ENCODE results near the gene FUNDC1. TPM values are rescaled to one million over a fixed set of nuclear protein-coding genes. Genes with fewer than 3 reads are reported as not detected.

The FUNDC1 gene
- 19.1 TPM for total RNA-seq

GRCh38 chrX:44542567-44543325 lies at the start of gene FUNDC1:
Gene FUNDC1, minus strand, starts transcription at chrX:44542859. Its CDS starts 27 bp downstream, at chrX:44542832.

Other genes with a start within 250 kb of the FUNDC1 start
- 8.1 TPM for gene EFHC2, start 199.2 kb downstream of the FUNDC1 start, total RNA-seq

Measured in diencephalon (tissue), 1 donor.